HG02938 (cell line): ENCODE measurements around the gene BLVRA.
"Not testable (repeated sequence)": the region's sequence is repeated elsewhere in the genome, so short reads cannot be mapped to it uniquely, and the experiment has no call there.

Source experiments
- ATAC-seq: cut with Tn5 transposase; IDR thresholded peaks from one replicate; pipeline ENCODE4 v1.9.1; 2021; ENCODE audit warnings: mild to moderate bottlenecking, moderate library complexity; ENCODE audit not compliant: unreplicated experiment

BLVRA gene, protein sequence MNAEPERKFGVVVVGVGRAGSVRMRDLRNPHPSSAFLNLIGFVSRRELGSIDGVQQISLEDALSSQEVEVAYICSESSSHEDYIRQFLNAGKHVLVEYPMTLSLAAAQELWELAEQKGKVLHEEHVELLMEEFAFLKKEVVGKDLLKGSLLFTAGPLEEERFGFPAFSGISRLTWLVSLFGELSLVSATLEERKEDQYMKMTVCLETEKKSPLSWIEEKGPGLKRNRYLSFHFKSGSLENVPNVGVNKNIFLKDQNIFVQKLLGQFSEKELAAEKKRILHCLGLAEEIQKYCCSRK

DNA sequence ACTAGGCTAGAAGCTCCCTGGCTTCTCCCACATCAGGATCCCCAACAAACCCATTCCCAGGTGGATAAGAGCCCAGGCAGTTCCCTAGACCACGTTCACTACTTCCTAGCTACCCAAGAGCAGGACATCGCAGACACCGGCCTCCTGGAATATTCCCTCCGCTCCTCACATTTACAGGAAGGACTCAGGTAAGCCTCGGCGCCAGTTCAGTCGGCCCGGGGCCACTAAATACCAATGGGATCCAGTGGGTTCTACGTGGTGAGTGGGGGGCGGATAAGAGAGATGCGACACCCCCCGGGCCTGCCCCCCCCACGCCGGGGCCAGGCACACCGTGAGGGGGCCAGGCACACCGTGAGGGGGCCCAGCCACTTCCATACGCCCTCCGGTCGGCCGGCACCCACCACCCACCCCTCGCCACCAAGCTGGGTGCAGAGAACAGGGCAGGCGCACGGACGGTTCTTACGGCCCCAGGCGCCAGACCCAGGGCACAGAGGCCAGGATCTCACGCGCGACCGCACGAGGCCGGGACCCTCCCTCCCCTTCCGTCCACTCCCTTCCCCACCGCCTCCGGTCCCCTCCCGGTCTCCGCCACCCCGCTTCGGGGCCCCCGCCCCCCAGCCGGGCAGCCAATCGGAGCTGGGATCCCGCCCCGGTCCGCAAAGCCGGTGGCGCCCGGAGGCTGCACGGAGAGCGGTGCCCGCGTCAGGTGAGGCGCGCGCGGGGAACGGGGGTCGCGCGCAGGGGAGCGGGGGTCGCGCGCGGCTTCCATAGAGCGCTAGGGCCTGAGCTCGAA is at the start of gene BLVRA:
Gene BLVRA, plus strand, starts transcription at position 652 of the 793 bp plus-strand sequence. CDS start 12,479 bp downstream, outside the sequence.
- peak; percentile 63 for ATAC-seq

DNA sequence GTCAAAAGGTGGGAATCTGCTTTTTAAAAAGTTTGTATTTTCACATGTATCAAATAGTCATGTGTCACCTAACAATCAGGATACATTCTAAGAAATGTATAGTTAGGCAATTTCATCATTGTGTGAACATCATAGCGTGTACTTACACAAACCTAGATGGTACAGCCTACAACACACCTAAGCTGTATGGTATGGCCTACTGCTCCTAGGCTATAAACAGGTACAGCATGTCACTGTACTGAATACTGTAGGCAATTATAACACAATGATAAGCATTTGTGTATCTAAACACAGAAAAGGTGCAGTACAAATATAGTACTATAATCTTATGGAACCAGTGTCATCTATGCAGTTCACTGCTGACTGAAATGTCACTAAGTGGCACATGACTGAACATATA is 47.0 kb upstream of the BLVRA start:
- ATAC-seq, result no peak

DNA sequence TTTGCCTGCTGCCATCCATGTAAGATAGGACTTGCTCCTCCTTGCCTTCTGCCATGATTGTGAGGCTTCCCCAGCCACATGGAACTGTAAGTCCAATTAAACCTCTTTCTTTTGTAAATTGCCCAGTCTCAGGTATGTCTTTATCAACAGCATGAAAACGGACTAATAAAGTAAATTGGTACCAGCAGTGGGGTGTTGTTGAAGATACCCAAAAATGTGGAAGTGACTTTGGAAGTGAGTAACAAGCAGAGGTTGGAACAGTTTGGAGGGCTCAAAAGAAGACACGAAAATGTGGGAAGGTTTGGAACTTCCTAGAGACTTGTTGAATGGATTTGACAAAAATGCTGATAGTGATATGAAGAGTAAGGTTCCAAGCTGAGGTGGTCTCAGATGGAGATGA is 42.5 kb upstream of the BLVRA start:
- ATAC-seq, result not testable (repeated sequence)

DNA sequence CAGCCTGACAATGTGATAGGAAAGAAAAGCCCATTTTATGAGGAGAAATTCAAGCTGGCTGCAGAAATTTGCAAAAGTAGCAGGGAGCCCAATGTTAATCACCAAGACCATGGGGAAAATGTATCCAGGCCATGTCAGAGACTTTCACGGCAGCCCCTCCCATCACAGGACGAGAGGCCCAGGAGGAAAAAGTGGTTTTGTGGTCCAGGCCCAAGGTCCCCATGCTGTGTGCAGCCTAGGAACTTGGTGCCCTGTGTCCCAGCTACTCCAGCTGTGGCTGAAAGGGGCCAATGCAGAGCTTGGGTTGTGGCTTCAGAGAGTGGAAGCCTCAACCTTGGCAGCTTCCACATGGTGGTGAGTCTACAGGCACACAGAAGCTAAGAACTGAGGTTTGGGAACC is 41.9 kb upstream of the BLVRA start:
- ATAC-seq, result no peak

DNA sequence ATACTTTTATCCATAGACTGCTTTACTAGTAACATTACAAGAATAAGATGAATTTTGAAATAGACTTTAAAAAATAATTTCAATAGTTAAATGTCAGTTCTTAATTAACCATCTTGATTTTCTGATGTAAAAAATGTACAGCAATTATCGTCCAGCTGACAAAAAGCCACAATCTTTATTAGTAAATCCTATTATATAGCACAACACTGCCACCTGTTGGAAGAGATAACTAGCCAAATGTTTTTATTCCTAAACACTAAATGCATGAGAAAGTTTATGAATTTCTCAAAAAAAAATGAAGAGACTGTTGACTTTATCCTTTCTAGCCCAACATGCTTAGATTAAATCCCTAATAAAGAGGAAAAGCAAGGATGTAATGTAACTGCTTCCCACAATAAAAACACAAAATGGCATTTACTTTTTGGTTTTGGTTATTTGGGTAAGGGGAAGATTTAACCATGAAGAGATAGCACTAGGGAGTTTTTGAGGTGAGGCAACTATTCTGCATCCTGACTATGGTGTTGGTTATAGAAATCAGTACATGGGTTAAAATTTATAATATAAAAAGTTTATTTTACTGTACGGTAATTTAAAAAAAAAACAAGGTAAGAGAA is 37.2 kb upstream of the BLVRA start:
- ATAC-seq, result no peak

DNA sequence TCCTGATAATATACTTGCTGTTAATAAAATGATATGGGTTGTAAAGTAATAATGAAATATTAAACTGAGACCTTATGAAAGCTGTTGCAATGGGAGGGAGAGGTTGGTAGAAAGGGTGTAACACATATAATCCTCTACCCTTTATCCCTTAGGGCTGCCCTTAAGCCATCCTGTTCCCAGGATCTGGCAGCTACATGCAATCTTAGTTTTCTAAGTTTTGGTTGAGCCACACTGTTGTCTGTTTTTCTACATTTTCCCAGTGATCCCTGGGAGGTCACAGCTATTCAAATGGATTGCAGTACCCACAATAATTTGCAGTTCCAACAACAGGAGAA is 35.5 kb upstream of the BLVRA start:
- no peak for ATAC-seq

DNA sequence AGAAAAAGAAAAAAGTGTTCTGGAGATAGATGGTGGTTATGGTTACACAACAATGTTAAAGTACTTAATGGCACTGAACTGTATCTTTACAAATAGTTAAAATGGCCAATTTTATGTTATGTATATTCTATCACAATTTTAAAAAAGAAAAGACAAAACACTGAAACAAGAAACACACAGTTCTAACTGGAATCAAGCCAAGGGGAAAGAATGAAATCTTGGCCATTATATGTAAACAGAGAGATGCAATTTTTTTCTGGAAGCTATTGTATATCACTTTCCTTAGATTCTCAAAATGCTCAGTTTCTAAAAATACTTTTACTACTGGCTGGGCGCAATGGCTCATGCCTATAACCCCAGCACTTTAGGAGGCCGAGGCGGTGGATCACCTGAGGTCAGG is 33.2 kb upstream of the BLVRA start:
- ATAC-seq, result no peak

DNA sequence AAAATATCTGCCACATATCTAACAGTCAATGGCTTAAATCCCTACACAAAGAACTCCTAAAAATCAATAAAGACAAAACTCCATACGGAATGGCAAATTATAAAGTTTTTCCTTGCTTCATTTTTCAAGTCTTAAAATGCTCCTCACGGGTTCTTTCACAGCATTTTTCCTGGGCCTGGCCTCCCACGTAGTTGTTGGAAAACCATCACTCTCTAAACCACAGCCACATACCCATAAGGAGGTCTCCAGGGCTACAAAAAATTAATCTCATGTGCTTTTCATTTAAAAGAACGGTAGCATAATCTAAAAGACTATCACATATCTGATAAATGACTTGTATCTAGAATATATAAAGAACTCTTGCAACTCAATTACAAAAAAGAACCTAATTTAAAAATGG is 32.0 kb upstream of the BLVRA start:
- ATAC-seq, result no peak

DNA sequence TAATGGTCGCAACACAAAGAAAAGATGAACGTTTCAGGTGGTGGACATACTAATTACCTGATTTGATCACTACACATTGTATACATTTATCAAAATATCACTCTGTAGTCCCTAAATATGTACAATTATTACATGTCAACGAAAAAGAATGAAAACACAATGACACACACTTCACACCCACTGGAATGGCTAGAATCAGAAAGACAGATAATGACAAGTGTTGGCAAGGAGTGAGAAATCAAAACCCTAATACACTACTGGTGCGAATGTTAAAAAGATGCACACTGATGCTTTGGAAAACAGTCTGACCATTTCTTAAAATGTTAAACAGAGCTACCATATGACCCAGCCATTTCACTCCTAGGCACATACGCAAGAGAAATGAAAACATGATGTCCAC is 31.5 kb upstream of the BLVRA start:
- ATAC-seq, result no peak

DNA sequence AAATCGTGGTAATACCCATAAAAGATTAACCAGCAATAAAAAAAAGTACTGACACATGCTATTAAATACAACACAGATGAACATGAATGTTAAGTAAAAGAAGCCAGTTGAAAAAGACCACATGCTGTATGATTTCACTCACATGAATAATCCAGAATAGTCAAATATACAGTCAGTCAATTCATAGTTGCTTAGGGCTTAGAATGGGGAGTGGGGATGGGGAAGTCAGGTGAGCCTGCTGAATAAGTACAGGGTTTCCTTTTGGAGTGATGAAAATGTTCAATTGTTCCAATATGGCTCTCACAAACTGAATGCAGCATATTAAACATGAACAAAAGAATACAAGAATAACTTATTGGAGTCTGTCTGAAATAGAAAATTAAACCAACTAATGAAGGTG is 31.0 kb upstream of the BLVRA start:
- ATAC-seq, result no peak

DNA sequence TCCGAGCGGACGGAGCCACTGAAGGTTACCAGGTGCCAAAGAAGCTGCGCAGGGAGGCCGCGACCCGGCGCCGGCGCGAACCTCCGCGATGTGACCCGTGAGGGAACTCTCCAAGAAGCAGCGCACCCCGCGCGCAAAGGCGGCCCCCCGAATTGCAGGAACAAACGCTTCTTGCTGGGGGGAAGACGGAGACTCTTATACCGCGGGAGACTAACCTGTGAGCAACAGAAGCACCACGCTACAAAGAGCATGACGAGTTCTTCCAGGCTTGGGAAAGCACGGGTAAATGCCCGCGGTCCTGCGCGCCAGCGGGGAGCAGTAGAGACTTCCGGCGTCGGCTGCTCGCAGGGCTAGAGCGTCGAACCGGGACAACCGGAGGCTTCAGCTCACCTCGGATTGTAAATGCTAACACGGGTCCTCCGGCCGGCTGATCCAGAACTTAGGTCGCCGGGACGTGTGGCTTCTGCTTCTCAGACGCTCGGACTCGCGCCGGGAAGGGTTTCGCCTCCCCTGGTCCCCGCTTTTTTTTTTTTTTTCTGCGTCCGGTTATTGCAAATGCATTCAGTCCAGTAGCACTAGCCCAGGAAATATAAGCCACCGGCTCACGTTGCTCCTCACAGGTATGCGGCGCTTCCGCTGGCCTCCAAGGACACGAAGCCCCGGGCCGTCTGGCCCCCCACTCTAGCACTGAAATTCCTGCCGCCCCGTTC is 29.1 kb upstream of the BLVRA start, which contains the start of gene COA1:
Gene COA1, minus strand, starts transcription at position 310 of the 710 bp plus-strand sequence. CDS start 80,909 bp downstream, outside the sequence.
- ATAC-seq, result peak; percentile 65

DNA sequence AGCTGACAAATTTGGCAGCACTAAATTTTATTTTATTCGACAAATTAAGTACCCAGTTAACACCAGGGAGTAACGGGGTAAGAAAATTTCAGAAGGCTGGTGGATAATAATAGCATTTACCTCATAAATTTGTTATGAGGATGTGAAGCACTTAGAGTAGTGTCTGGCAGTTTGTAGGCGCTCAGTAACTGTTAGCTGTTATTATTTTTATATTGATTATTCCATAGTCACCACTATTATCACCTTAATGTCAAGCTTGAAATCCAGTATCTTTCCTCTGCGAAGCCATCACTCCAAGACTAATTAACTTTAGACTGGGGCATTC is 28.6 kb upstream of the BLVRA start:
- peak; percentile 29 for ATAC-seq

DNA sequence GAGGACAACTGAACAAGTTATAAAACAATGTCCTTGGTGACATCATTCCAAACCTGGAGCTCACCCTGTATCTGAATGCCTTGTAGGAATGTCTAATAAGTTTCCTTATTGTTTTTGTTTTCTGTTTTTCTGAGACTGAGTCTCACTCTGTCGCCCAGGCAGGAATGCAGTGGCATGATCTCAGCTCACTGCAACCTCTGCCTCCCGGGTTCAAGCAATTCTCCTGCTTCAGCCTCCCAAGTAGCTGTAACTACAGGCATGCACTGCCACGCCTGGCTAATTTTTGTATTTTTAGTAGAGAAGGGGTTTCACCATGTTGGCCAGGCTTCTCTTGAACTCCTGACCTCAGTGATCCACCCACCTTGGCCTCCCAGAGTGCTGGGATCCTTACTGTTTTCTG is 27.0 kb upstream of the BLVRA start:
- ATAC-seq, result not testable (repeated sequence)

DNA sequence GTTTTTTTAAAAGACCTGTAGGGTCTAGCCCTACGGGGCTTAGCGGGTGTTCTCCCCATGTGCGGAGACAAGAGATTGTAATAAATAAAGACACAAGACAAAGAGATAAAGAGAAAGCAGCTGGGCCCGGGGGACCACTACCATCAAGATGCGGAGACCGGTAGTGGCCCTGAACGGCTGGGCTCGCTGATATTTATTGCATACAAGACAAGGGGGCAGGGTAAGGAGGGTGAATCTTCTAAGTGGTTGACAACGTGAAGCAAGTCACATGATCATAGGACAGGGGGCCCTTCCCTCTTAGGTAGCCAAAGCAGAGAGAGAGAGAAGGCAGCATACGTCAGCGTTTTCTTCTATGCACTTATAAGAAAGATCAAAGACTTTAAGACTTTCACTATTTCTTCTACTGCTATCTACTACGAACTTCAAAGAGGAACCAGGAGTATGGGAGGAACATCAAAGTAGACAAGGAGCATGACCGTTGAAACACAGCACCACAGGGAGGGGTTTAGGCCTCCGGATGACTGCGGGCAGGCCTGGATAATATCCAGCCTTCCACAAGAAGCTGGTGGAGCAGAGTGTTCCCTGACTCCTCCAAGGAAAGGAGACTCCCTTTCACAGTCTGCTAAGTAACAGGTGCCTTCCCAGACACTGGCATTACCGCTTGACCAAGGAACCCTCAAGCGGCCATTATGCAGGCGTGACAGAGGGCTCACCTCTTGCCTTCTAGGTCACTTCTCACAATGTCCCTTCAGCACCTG is 23.7 kb upstream of the BLVRA start:
- ATAC-seq, result not testable (repeated sequence)

DNA sequence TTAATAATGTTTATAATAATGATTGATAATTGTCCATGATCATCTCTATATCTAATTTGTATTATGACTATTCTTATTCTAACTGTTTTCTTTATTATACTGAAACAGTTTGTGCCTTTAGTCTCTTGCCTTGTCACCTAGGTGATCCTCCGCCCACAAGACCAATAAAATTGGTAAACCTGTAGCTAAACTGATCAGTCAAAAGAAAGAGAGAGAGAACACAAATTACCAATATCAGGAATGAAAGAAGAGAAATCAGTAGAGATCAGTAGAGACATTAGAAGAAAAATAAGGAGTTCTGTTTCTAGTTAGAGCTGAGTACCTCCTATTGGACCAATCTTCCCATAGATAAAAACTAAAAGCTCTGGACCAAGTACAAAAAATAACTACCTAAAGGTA is 23.1 kb upstream of the BLVRA start:
- peak; percentile 35 for ATAC-seq

DNA sequence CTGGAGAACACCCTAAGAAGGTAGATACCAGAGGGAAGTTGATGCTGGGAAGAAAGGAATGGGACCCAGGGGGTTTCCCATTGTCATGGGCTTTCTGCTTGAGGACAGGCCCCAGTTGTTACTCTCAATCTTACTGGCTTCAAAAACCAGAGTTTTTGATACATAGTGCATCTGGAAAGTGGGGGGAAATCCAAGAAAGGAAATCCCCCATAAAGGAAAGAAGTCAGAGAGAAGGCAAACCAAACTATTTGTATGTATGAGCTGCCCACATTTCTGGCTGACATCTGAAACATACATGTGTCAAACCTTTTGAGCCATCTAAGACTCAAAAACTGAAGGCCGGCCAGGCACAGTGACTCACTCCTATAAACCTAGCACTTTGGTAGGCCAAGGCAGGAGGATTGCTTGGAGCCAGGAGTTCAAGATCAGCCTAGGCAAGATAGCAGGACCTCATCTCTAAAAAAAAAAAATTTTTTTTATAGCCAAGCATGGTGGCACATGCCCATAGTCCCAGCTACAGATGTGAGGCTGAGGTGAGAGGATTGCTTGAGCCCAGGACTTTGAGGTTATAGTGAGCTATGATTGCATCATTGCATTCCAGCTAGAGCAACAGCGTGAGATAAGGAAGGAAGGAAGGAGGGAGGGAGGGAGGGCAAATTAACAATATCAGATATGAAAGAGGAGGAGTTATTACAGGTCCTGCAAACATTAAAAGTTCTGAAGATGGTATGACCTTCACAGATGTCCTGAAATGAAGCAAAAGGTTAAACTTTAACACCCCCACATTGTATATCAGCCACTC is 22.5 kb upstream of the BLVRA start:
- ATAC-seq, result peak; percentile 73

DNA sequence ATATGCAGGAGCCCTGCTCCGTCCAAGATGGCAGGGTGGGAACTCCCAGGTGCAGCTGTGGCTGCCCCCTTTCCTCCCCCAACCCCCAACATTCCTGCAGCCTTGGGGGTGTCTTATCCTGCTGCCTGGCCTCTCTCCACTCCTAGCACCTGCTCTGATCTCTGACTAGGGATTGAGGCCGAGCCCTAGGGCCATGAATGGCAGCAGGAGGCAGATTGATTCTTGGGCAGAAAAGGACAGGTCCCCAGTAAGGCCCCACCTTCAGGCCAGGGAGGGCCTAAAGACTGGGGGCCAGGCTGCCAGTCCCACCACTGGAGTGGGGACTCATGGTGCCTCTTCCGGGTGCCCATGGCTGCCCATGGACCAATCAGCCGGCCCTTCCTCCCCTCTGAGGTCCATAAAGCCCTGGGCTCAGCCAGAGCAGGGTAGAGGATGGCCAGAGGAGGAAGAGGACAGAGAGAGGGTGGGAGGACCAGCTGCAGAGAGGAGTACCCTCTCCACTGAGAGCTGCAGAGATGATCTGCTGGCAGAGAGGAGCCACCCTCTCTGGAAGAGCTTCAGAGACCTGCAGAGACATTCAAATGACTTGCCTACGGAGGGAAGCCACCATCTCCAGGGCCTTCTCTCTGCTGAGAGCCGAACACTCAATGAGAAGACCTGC is 20.9 kb upstream of the BLVRA start:
- ATAC-seq, result no peak

DNA sequence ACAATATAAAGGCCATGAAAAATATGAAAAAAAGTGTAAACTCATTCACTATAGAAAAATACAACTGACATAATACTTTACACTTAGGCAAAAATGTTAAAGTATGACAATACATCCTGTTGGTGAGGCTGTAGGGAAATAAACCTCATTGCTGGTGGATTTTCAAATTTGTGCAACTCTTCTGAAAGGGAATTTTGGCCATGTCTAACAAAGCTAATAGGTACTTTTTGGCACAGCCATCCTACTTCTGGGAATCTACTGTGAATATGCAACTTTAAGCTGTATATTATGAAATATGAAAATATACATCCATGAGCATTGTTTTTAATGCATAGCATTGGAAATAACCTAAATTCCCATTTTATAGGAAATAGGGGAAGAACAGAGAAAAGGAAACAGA is 15.8 kb upstream of the BLVRA start:
- no peak for ATAC-seq

DNA sequence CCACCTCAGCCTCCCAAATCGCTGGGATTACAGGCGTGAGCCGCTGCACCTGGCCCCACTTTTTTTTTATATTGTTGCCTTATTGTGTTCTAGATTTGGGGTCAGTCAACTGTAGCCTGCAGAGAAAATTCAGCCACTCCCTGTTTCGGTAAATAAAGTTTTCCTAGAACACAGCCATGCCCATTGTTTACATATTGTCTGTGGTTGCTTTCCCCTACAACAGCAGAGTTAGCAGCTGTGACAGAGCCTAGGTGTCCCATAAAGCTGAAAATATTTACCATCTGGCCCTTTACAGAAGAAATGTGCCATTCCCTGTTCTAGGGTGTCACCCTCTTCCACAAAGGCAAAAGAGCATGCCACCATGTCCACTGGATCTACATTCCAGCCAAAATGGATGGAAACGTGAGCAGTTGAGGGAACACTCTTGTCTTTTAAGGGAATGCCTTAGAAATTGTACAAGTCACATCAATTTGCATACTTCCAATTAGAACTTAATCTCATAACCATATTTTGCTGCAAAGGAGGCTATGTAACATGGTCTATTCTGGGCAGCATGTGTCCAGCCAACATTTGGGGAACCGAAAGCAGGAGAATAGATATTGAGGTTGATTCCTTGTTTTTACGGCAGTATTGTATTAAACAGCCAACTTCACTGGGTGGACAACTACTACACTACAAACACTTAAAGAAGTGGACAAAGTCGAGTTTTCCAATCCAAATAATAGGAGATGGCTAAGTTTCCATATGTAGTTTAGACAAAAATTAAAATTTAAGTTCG is 11.0 kb upstream of the BLVRA start:
- ATAC-seq, result no peak
